HepG2 (cell line): ENCODE measurements around the gene RNF8. TPM values are rescaled to one million over a fixed set of nuclear protein-coding genes. Genes with fewer than 3 reads are reported as not detected.

Experiments
- ASH2L ChIP-seq: fragments of 300-600, 200-600 bp; sonication (generic); IDR thresholded peaks from 2 replicates; pipeline ENCODE4 v1.7.0; 2017; ENCODE audit warnings: low read depth, mild to moderate bottlenecking, moderate library complexity, mixed read lengths, low read length; ENCODE audit not compliant: insufficient read length
- CEBPG ChIP-seq: IDR thresholded peaks from 2 replicates; pipeline ENCODE4 v1.6.1; 2016
- DNMT3B ChIP-seq: conservative IDR thresholded peaks from 2 replicates; pipeline ENCODE4 v1.6.1; 2016; ENCODE audit warnings: missing biosample characterization, control low read depth
- ERF ChIP-seq: IDR thresholded peaks from 2 replicates; pipeline ENCODE4 v1.6.1; 2018; ENCODE audit warnings: missing biosample characterization, missing genetic modification reagents
- ETV5 ChIP-seq: IDR thresholded peaks from 2 replicates; pipeline ENCODE4 v1.6.1; 2018; ENCODE audit warnings: missing biosample characterization, missing genetic modification reagents, inconsistent platforms, borderline replicate concordance
- IRX3 ChIP-seq: sonication (generic); formaldehyde crosslinking; IDR thresholded peaks from 2 replicates; pipeline ENCODE4 v1.8.1; 2023; ENCODE audit warnings: mild to moderate bottlenecking, low read depth, missing genetic modification reagents, borderline replicate concordance
- KAT8 ChIP-seq: IDR thresholded peaks from 2 replicates; pipeline ENCODE4 v1.6.1; 2016; ENCODE audit warnings: missing genetic modification reagents, missing compliant biosample characterization
- KDM1A ChIP-seq: IDR thresholded peaks from 2 replicates; pipeline ENCODE4 v1.6.1; 2016; ENCODE audit warnings: missing compliant biosample characterization
- MTF2 ChIP-seq: sonication (generic); formaldehyde crosslinking; IDR thresholded peaks from 2 replicates; pipeline ENCODE4 v1.5.0; 2020; ENCODE audit warnings: missing genetic modification reagents, borderline replicate concordance
- NCOA1 ChIP-seq: sonication (generic); formaldehyde crosslinking; IDR thresholded peaks from 2 replicates; pipeline ENCODE4 v1.9.0; 2021; ENCODE audit warnings: missing genetic modification reagents
- NRL ChIP-seq: sonication (generic); formaldehyde crosslinking; IDR thresholded peaks from 2 replicates; pipeline ENCODE4 v1.5.0; 2020; ENCODE audit warnings: missing genetic modification reagents, mild to moderate bottlenecking, moderate library complexity, borderline replicate concordance
- REL ChIP-seq: sonication (generic); formaldehyde crosslinking; conservative IDR thresholded peaks from 2 replicates; pipeline ENCODE4 v1.8.0; 2022; ENCODE audit warnings: mild to moderate bottlenecking, missing genetic modification reagents, moderate library complexity
- SMYD3 ChIP-seq: sonication (generic); formaldehyde crosslinking; IDR thresholded peaks from 2 replicates; pipeline ENCODE4 v1.8.1; 2023; ENCODE audit warnings: mild to moderate bottlenecking, missing genetic modification reagents
- SPEN ChIP-seq: sonication (generic); formaldehyde crosslinking; IDR thresholded peaks from 2 replicates; pipeline ENCODE4 v1.5.1; 2020; ENCODE audit warnings: low read depth, mild to moderate bottlenecking, missing genetic modification reagents
- ZNF225 ChIP-seq: sonication (generic); formaldehyde crosslinking; IDR thresholded peaks from 2 replicates; pipeline ENCODE4 v1.4.0; 2020; ENCODE audit warnings: mild to moderate bottlenecking, missing genetic modification reagents
- ZNF256 ChIP-seq: sonication (generic); formaldehyde crosslinking; conservative IDR thresholded peaks from 2 replicates; pipeline ENCODE4 v1.4.0; 2020; ENCODE audit warnings: missing genetic modification reagents
- ZNF431 ChIP-seq: sonication (generic); formaldehyde crosslinking; IDR thresholded peaks from 2 replicates; pipeline ENCODE4 v1.9.0; 2022; ENCODE audit warnings: missing genetic modification reagents, low read depth, mild to moderate bottlenecking, borderline replicate concordance
- ZNF441 ChIP-seq: sonication (generic); formaldehyde crosslinking; IDR thresholded peaks from 2 replicates; pipeline ENCODE4 v1.7.0; 2021; ENCODE audit warnings: missing genetic modification reagents, borderline replicate concordance
- ZNF468 ChIP-seq: sonication (generic); formaldehyde crosslinking; IDR thresholded peaks from 2 replicates; pipeline ENCODE4 v1.8.0; 2022; ENCODE audit warnings: mild to moderate bottlenecking, moderate library complexity, missing genetic modification reagents
- ZNF510 ChIP-seq: sonication (generic); formaldehyde crosslinking; IDR thresholded peaks from 2 replicates; pipeline ENCODE4 v1.4.0; 2020; ENCODE audit warnings: low read depth, mild to moderate bottlenecking, missing genetic modification reagents
- ZNF543 ChIP-seq: sonication (generic); formaldehyde crosslinking; IDR thresholded peaks from 2 replicates; pipeline ENCODE4 v1.4.0; 2020; ENCODE audit warnings: mild to moderate bottlenecking, missing genetic modification reagents
- ZNF547 ChIP-seq: sonication (generic); formaldehyde crosslinking; IDR thresholded peaks from 2 replicates; pipeline ENCODE4 v1.5.1; 2020; ENCODE audit warnings: mild to moderate bottlenecking, missing genetic modification reagents
- ZNF558 ChIP-seq: sonication (generic); formaldehyde crosslinking; IDR thresholded peaks from 2 replicates; pipeline ENCODE4 v1.9.0; 2022; ENCODE audit warnings: mild to moderate bottlenecking, missing genetic modification reagents, borderline replicate concordance
- ZNF615 ChIP-seq: sonication (generic); formaldehyde crosslinking; IDR thresholded peaks from 2 replicates; pipeline ENCODE4 v1.5.0; 2020; ENCODE audit warnings: mild to moderate bottlenecking, missing genetic modification reagents, borderline replicate concordance
- ZNF782 ChIP-seq: sonication (generic); formaldehyde crosslinking; IDR thresholded peaks from 2 replicates; pipeline ENCODE4 v1.4.0; 2020; ENCODE audit warnings: missing genetic modification reagents, mild to moderate bottlenecking, borderline replicate concordance
- ZNF850 ChIP-seq: sonication (generic); formaldehyde crosslinking; conservative IDR thresholded peaks from 2 replicates; pipeline ENCODE4 v1.9.0; 2021; ENCODE audit warnings: mild to moderate bottlenecking, missing genetic modification reagents
- polyA plus RNA-seq, 8 experiments: library from polyadenylated mRNA; depleted of rRNA in 3 of 8; stranded (reverse) in 7 of 8; unstranded in 1 of 8; fragments of >200 nt; fragmentation: Illumina TruSeq in 4 of 8; extraction: Trizol in 4 of 8; gene quantifications; 2 replicates each; pipeline versions ENCODE4 v1.2.1 to v1.2.3, GENCODE V29; 2011 to 2016; ENCODE audit warnings: low read depth in 4 of 8, missing spikeins in 1 of 8, mixed read lengths in 1 of 8; ENCODE audit not compliant: insufficient read depth in 1 of 8
- total RNA-seq, 5 experiments: library from RNA; depleted of rRNA; stranded (reverse); fragments of >200 nt; fragmentation: Illumina TruSeq; extraction: Trizol; gene quantifications; 2 replicates each; pipeline ENCODE4 v1.2.3, GENCODE V29; 2016; ENCODE audit warnings: low read depth in 1 of 5
- TF ChIP-seq, protein P1 (sequence below): sonication (generic); formaldehyde crosslinking; IDR thresholded peaks from 2 replicates; pipeline ENCODE4 v1.5.0; 2020; ENCODE audit warnings: missing genetic modification reagents
- TF ChIP-seq, protein P2 (sequence below): sonication (generic); formaldehyde crosslinking; IDR thresholded peaks from 2 replicates; pipeline ENCODE4 v1.4.0; 2020; ENCODE audit warnings: mild to moderate bottlenecking, missing genetic modification reagents
- TF ChIP-seq, protein P3 (sequence below): sonication (generic); formaldehyde crosslinking; conservative IDR thresholded peaks from 2 replicates; pipeline ENCODE4 v1.4.0; 2020; ENCODE audit warnings: missing genetic modification reagents

The RNF8 gene
- total and polyA plus RNA-seq, 2 of the 13 experiments (the other 11 are each of a cell fraction or from before 2014, with no cell fraction given), result 21.8 to 47.6 TPM

DNA sequence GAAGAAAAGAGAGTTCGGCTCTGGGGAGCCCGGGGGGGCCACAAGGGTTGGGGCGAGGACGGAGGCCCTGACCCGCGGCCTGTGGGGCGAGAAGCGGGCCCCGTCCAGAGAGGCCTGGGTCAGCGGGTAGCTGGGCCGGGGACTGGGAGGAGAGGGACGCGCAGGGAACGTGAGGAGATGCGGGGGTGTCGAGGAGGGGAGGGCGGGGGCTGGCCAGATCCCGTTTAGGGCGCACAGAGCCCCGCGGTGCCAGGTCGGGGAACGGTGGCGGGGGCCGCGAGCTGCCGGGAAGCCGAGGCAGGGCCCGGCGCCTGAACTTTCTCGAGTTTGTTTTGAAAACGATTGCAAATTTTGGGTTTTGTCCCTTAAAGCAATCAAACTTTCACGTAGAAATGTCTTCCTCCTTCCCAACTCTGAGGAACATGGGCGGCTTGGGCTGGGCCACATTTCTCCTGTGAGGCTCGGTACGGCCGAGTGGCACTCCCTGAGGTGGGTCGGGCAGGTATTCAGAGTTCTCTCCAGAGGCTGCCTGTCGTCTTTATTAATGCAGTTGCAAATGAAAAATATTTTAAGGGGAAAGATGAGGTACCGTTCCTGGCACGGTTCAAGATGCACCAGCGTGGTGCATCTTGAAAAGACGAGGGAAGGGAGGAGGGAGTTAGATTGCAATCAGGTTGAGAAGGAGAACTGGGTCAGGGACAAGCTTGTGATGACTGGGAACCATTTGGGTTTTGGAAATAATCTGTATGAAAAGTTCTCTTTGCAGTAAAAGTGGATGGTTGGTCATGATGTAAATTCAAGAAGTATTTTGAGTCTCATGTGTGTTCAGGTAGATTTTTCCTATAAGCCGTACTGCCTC, 972 bp downstream of the RNF8 start (continued):
- TF ChIP-seq ZNF256, result no peak
- TF ChIP-seq SPEN (CRISPR knock-in tag), result no peak
- no peak for TF ChIP-seq CEBPG (CRISPR knock-in tag)
- TF ChIP-seq, protein P1, sequence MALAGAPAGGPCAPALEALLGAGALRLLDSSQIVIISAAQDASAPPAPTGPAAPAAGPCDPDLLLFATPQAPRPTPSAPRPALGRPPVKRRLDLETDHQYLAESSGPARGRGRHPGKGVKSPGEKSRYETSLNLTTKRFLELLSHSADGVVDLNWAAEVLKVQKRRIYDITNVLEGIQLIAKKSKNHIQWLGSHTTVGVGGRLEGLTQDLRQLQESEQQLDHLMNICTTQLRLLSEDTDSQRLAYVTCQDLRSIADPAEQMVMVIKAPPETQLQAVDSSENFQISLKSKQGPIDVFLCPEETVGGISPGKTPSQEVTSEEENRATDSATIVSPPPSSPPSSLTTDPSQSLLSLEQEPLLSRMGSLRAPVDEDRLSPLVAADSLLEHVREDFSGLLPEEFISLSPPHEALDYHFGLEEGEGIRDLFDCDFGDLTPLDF, result no peak
- TF ChIP-seq ZNF558 (CRISPR knock-in tag), result 0 out of 2 replicates have a peak, but pooled peaks have one; percentile 72
- TF ChIP-seq IRX3 (CRISPR knock-in tag), result 0 out of 2 replicates have a peak, but pooled peaks have one; percentile 62
- no peak for TF ChIP-seq ZNF782 (CRISPR knock-in tag)
- no peak for TF ChIP-seq DNMT3B
- TF ChIP-seq, protein P2, sequence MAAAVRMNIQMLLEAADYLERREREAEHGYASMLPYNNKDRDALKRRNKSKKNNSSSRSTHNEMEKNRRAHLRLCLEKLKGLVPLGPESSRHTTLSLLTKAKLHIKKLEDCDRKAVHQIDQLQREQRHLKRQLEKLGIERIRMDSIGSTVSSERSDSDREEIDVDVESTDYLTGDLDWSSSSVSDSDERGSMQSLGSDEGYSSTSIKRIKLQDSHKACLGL (CRISPR knock-in tag), result no peak
- peak; percentile 39; the same call in 1 of the 2 replicates for TF ChIP-seq ERF (CRISPR knock-in tag)
- TF ChIP-seq, protein P3, sequence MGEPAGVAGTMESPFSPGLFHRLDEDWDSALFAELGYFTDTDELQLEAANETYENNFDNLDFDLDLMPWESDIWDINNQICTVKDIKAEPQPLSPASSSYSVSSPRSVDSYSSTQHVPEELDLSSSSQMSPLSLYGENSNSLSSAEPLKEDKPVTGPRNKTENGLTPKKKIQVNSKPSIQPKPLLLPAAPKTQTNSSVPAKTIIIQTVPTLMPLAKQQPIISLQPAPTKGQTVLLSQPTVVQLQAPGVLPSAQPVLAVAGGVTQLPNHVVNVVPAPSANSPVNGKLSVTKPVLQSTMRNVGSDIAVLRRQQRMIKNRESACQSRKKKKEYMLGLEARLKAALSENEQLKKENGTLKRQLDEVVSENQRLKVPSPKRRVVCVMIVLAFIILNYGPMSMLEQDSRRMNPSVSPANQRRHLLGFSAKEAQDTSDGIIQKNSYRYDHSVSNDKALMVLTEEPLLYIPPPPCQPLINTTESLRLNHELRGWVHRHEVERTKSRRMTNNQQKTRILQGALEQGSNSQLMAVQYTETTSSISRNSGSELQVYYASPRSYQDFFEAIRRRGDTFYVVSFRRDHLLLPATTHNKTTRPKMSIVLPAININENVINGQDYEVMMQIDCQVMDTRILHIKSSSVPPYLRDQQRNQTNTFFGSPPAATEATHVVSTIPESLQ, result no peak
- no peak for TF ChIP-seq ZNF615
- no peak for TF ChIP-seq ZNF510 (CRISPR knock-in tag)
- TF ChIP-seq ZNF850 (CRISPR knock-in tag), result no peak
- no peak for TF ChIP-seq NCOA1
- TF ChIP-seq SMYD3 (CRISPR knock-in tag), result no peak
- TF ChIP-seq ZNF547, result no peak
- TF ChIP-seq KAT8, result no peak
- no peak for TF ChIP-seq REL (CRISPR knock-in tag)
- no peak for TF ChIP-seq ZNF431 (CRISPR knock-in tag)
- no peak for TF ChIP-seq NRL (CRISPR knock-in tag)
- no peak for TF ChIP-seq ASH2L
- no peak for TF ChIP-seq ZNF468 (CRISPR knock-in tag)
- TF ChIP-seq MTF2 (CRISPR knock-in tag), result no peak
- TF ChIP-seq KDM1A (CRISPR knock-in tag), result no peak
- TF ChIP-seq ZNF441 (CRISPR knock-in tag), result peak; percentile 55; the same call in 1 of the 2 replicates
- TF ChIP-seq ZNF225 (CRISPR knock-in tag), result no peak
- TF ChIP-seq ETV5 (CRISPR knock-in tag), result no peak
- no peak for TF ChIP-seq ZNF543 (CRISPR knock-in tag)
